Activated naive CD4-positive, alpha-beta T cell treated with Interleukin-2 at 50 U/mL for 16 hours (primary cell): ENCODE data around the gene CDC45.
"Not testable (repeated sequence)": the region's sequence is repeated elsewhere in the genome, so short reads cannot be mapped to it uniquely, and the experiment has no call there.

Experiments
- DNase-seq: peaks from one replicate; pipeline ENCODE4 v3.0.0-alpha.2; 2020

The CDC45 gene

GRCh38 chr22:19518635-19519034 is 38.9 kb downstream of the CDC45 start:
- DNase-seq = no peak

- no peak for DNase-seq
These were observed 39.6 kb downstream of the CDC45 start for GRCh38 chr22:19519041-19519926.

- no peak for DNase-seq
These were observed 40.3 kb downstream of the CDC45 start for GRCh38 chr22:19520007-19520406.

- DNase-seq = no peak
These were observed 41.0 kb downstream of the CDC45 start for GRCh38 chr22:19520566-19521305.

GRCh38 chr22:19522190-19522880 is 42.6 kb downstream of the CDC45 start:
- DNase-seq = no peak

GRCh38 chr22:19522881-19523239 is 43.1 kb downstream of the CDC45 start:
- DNase-seq = no peak

- DNase-seq = no peak
These were observed 43.8 kb downstream of the CDC45 start for GRCh38 chr22:19523240-19524169.

- no peak for DNase-seq
These were observed 44.7 kb downstream of the CDC45 start, which contains the start of gene CLDN5 for GRCh38 chr22:19524170-19525115. TSS of gene CLDN5 (minus strand) at chr22:19524410. CDS start at chr22:19524255, 155 bp downstream.

GRCh38 chr22:19525116-19525660 is 45.5 kb downstream of the CDC45 start:
- no peak for DNase-seq

- DNase-seq = no peak
These were observed 45.9 kb downstream of the CDC45 start for GRCh38 chr22:19525666-19526065.

GRCh38 chr22:19526076-19526701 is 46.5 kb downstream of the CDC45 start:
- DNase-seq = no peak

- no peak for DNase-seq
These were observed 47.0 kb downstream of the CDC45 start for GRCh38 chr22:19526702-19527111.

GRCh38 chr22:19527321-19527721 is 47.6 kb downstream of the CDC45 start:
- no peak for DNase-seq

GRCh38 chr22:19527861-19528417 is 48.2 kb downstream of the CDC45 start:
- no peak for DNase-seq

- no peak for DNase-seq
These were observed 50.1 kb downstream of the CDC45 start for GRCh38 chr22:19529811-19530210.

GRCh38 chr22:19530751-19531150 is 51.0 kb downstream of the CDC45 start:
- no peak for DNase-seq

- not testable (repeated sequence) for DNase-seq
These were observed 51.6 kb downstream of the CDC45 start for GRCh38 chr22:19531327-19531726.

- DNase-seq = no peak
These were observed 53.4 kb downstream of the CDC45 start for GRCh38 chr22:19533049-19533626.

GRCh38 chr22:19533857-19534256 is 54.1 kb downstream of the CDC45 start:
- no peak for DNase-seq

GRCh38 chr22:19535001-19535400 is 55.3 kb downstream of the CDC45 start:
- no peak for DNase-seq
